Stimulated activated CD4-positive, alpha-beta T cell treated with anti-CD3 and anti-CD28 coated beads, Interleukin-12 subunit alpha, Interleukin-12 subunit beta, amount 100 ng/mL, for 48 hours (primary cell): ENCODE results near the gene EMC7.
"Not testable (repeated sequence)": the region's sequence is repeated elsewhere in the genome, so short reads cannot be mapped to it uniquely, and the experiment has no call there.

ENCODE experiments used
- DNase-seq, 3 donors: peaks; one replicate each; pipeline ENCODE4 v3.0.0-alpha.2; 2020; ENCODE audit warnings: low read depth in 2 of 3, low spot score in 1 of 3

Gene EMC7

DNA sequence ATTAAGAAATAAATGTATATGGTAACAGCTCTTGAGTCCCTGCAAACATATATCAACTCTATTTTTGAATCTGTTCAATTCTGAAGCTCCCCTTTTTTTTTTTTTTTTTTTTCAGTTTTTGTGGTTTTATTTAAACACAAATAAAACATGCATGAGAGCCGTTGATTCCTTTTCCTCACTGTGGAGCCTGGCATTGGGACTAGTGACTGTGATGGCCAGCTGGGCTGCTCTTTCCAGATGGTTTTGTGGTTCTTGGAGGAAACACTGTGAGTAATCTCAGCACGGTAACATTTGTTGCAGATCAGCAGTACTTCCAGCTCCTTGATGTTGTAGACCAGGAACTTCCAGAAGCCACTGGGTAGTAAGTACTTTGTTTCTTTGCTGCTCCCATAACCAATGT lies 15.9 kb downstream of the EMC7 start:
- no peak for DNase-seq

DNA sequence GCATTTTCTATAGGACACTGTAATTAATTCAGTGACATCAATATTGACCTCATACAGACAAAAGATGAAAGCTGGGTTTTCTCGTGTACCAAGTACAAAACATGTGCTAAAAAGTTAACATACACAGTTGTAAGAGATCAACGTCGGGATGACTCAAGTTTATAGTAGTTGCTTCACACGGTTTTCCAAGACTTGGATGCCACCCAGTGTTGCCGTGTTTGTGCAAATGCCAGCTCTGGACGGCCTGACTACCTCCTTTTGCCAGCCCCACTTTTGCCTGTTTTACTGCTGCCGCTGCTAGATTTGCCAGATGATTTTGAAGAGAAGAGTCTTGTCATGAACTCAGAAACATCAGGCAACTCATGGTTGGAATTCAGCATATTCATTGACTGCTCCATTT lies 17.6 kb downstream of the EMC7 start:
- DNase-seq, result no peak

GRCh38 chr15:34079904-34080303 lies 21.8 kb downstream of the EMC7 start:
- DNase-seq, result no peak

GRCh38 chr15:34078900-34079299 lies 22.8 kb downstream of the EMC7 start:
- no peak for DNase-seq

DNA sequence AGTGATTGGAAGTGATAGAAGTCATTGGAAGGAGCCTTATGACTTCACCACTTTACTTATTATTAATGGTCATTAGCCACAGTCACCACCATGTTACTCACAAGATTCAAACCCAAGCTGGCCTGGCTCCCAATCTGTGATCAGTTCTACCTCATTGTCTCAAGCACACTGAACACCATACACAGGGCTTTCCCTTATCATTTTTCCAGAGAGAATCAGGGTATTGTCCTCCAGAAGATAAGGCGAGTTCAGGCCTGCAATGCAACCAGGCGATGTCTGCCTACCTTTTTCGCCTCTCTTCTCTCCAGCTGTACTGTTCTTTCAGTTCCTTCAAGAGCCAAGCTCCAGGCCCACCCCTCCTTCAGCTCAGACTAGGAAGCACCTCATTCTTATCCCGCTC lies 24.9 kb downstream of the EMC7 start:
- DNase-seq, result no peak

- no peak for DNase-seq
Measured at GRCh38 chr15:34070003-34070402, 31.7 kb downstream of the EMC7 start.

DNA sequence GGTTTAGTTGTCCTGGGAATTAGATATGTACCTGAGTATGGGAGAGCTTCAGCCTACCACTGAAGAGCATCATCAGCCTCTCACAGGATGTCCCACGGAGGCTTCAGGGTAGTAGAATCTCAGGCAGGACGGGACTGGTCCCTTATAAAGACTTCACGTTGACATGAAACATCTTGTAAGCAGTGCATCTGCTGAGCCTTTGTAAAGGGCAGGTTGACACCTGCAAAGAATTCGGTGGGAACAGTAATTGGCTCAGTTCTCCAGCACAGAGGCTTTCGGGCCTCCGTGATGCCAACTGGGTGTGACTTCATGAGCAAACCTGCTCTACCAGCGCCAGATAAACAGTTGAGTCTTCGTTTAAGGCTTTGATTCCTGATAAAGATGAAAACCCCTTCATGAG lies 35.7 kb downstream of the EMC7 start:
- no peak for DNase-seq

DNA sequence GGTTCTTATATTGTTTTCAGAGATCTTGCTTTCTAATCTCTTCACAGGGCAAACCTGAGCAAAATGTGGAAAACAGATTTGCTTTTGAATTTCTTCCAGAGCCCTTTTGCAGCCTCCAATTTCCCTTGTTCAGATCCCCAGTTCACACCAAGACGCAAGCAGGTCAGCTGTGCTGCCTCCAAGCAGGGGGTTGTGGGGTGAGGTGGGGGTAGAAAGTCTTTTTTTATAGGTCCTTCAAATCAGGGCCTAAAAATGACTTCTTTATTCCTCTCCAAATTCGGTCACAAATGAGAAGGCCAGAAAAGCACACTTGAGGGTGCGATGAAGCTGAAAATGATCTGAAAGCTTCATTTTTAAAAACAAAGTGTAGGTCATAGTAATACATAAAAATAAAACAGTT lies 36.4 kb downstream of the EMC7 start:
- no peak for DNase-seq

DNA sequence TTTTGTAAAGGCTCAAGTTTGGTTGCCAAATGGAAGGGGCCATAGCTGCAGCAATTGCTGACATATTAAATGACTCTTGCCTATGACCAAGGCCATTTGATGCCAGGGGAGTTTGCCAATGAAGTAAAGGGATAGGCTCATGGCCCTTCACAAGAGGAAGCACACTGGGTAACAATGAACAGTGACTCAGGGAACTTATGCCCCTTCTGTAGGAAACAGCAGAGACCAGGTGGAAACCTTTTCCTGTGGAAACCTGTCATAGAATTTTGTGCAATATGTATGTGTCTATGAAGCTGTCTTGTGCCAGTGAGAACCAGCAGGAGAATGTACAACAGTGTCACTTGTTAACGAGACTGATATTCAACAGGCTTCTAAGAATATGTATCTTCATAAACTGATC lies 37.2 kb downstream of the EMC7 start:
- DNase-seq, result no peak

- no peak for DNase-seq
Measured at GRCh38 chr15:34059946-34060345, 41.7 kb downstream of the EMC7 start.

GRCh38 chr15:34059476-34059875 lies 42.2 kb downstream of the EMC7 start:
- DNase-seq, result no peak

DNA sequence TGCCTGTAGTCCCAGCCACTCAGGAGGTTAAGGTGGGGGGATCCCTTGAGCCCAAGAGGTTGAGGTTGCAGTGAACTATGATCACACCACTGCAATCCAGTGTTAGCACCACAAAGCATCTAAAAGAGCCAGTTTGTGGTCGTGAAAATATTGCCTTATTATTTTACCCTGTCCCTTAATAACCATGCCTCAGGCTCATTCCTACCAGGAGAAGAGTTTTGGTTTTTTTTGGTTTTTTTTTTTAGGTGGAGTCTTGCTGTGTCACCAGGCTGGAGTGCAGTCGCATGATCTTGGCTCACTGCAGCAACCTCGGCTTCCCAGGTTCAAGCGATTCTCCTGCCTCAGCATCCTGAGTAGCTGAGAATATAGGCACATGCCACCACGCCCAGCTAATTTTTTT lies 44.8 kb downstream of the EMC7 start:
- no peak for DNase-seq

GRCh38 chr15:34055868-34056595 lies 45.6 kb downstream of the EMC7 start:
- no peak for DNase-seq

DNA sequence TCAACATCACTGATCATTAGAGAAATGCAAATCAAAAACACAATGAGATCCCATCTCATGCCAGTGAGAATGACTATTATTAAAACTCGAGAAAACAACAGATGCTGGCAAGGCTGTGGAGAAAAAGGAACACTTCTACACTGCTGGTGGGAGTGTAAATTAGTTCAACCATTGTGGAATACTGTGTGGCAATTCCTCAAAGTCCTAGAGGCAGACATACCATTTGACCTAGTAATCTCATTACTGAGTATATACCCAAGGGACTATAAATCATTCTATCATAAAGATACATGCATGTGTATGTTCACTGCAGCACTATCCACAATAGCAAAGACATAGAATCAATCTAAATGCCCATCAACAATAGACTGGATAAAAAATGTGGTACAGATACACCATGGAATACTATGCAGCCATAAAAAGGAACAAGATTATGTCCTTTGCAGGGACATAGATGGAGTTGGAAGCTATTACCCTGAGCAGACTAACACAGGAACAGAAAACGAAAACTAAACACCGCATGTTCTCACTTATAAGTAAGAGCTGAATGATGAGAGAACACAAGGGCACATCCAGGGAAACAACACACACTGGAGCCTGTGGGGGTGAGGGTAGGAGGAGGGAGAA lies 47.5 kb downstream of the EMC7 start:
- DNase-seq, result no peak

GRCh38 chr15:34050385-34050784 lies 51.3 kb downstream of the EMC7 start:
- DNase-seq, result not testable (repeated sequence)

- DNase-seq, result no peak
Measured at GRCh38 chr15:34049112-34049511, 52.5 kb downstream of the EMC7 start.

GRCh38 chr15:34047893-34048775 lies 53.5 kb downstream of the EMC7 start:
- DNase-seq, result no peak

DNA sequence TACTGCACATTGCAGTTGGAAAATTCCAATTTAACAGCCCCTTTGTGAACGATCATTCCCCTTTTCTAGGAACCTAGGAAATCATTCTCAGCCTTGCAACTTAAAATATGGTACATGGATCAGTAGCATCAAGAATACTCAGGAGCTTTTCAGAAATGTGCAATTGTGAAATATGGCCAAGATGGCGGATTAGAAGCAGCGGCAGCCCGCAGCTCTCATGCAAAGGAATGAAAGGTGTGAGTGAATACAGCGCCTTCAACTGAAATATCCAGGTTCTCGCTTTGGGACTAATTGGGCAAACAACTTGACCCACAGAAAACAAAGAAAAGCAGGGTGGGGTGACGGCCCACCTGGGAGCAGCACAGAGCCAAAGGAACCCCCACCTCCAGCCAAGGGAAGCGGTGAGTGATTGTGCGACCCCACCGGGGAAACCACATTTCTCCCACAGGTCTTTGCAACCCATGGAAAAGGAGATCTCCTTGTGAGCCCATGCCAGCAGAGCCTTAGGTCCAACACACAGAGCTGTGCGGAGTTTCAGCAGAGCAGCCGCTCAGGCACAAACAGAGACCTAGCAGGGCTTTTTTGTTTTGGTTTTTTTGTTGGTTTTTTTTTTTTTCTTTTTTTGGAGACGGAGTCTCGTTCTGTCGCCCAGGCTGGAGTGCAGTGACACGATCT lies 55.1 kb downstream of the EMC7 start:
- DNase-seq, result no peak

GRCh38 chr15:34043813-34044212 lies 57.8 kb downstream of the EMC7 start:
- DNase-seq, result no peak

GRCh38 chr15:34043391-34043790 lies 58.3 kb downstream of the EMC7 start:
- DNase-seq, result no peak

GRCh38 chr15:34039790-34040113 lies 61.9 kb downstream of the EMC7 start:
- DNase-seq, result no peak
